Neutrophil (primary cell): ENCODE results near the gene NEO1.

ENCODE experiments used
- H3K27ac ChIP-seq: fragments of 200-600 bp; sonication (generic); 2 replicates; pipeline ENCODE4 v1.5.1; 2016; ENCODE audit warnings: mild to moderate bottlenecking, moderate library complexity
- H3K27me3 ChIP-seq: fragments of 200-600 bp; sonication (generic); 2 replicates; pipeline ENCODE4 v1.6.0; 2016; ENCODE audit warnings: mild to moderate bottlenecking
- H3K36me3 ChIP-seq: fragments of 200-600 bp; sonication (generic); 2 replicates; pipeline ENCODE4 v1.5.1; 2017
- H3K4me1 ChIP-seq, 2 experiments: fragments of 200-600 bp in 1 of 2; sonication (generic) in 1 of 2; 1 replicate in 1 of 2; 2 replicates in 1 of 2; pipeline versions ENCODE4 v1.5.1 to v1.6.1; 2013 to 2016; ENCODE audit warnings: low read depth in 1 of 2, low read length in 1 of 2, mild to moderate bottlenecking in 1 of 2, moderate library complexity in 1 of 2; ENCODE audit not compliant: control insufficient read depth in 1 of 2, insufficient read depth in 1 of 2
- H3K4me3 ChIP-seq, 2 experiments: fragments of 200-600 bp in 1 of 2; sonication (generic) in 1 of 2; 1 replicate in 1 of 2; 2 replicates in 1 of 2; pipeline ENCODE4 v1.5.1; 2013 to 2016; ENCODE audit warnings: low read depth in 1 of 2, low read length in 1 of 2, mild to moderate bottlenecking in 1 of 2, moderate library complexity in 1 of 2
- H3K9me3 ChIP-seq: fragments of 200-600 bp; sonication (generic); 2 replicates; pipeline ENCODE4 v1.5.1; 2016
- CTCF ChIP-seq: fragments of 200-600 bp; sonication (generic); IDR thresholded peaks from 2 replicates; pipeline ENCODE4 v1.5.1; 2016; ENCODE audit warnings: antibody characterized with exemption

The NEO1 gene

GRCh38 chr15:73244333-73244732, 192.1 kb downstream of the NEO1 start:
- no peak for TF ChIP-seq CTCF
- Histone ChIP-seq H3K4me1 (no peaks in the 10 kb centered on the region), H3K27me3 (peaks cover 72% of the 10 kb centered on the region), H3K36me3 (no peaks in the 10 kb centered on the region), H3K9me3 (no peaks in the 10 kb centered on the region), H3K27ac (no peak overlapping the region), H3K4me3 (no peak overlapping the region)

- Histone ChIP-seq H3K9me3 (no peaks in the 10 kb centered on the region), H3K4me3 (no peak overlapping the region), H3K27ac (no peak overlapping the region), H3K36me3 (no peaks in the 10 kb centered on the region), H3K27me3 (peaks cover 85% of the 10 kb centered on the region), H3K4me1 (no peaks in the 10 kb centered on the region)
- no peak for TF ChIP-seq CTCF
These were observed 194.2 kb downstream of the NEO1 start for GRCh38 chr15:73246439-73246838.

GRCh38 chr15:73246898-73247297, 194.6 kb downstream of the NEO1 start:
- H3K4me1 ChIP-seq = no peaks in the 10 kb centered on the region
- peaks cover 89% of the 10 kb centered on the region for H3K27me3 ChIP-seq
- no peaks in the 10 kb centered on the region for H3K9me3 ChIP-seq
- H3K27ac ChIP-seq = no peak overlapping the region
- H3K4me3 ChIP-seq = no peak overlapping the region
- H3K36me3 ChIP-seq = no peaks in the 10 kb centered on the region
- TF ChIP-seq CTCF = no peak

GRCh38 chr15:73247331-73247730, 195.1 kb downstream of the NEO1 start:
- no peak overlapping the region for H3K4me3 ChIP-seq
- no peak for TF ChIP-seq CTCF
- H3K27ac ChIP-seq = no peak overlapping the region
- no peaks in the 10 kb centered on the region for H3K9me3 ChIP-seq
- peaks cover 93% of the 10 kb centered on the region for H3K27me3 ChIP-seq
- H3K4me1 ChIP-seq = no peaks in the 10 kb centered on the region
- H3K36me3 ChIP-seq = no peaks in the 10 kb centered on the region

- H3K4me3 ChIP-seq = no peak overlapping the region
- no peak overlapping the region for H3K27ac ChIP-seq
- no peak for TF ChIP-seq CTCF
- H3K36me3 ChIP-seq = no peaks in the 10 kb centered on the region
- H3K27me3 ChIP-seq = peaks cover 95% of the 10 kb centered on the region
- H3K9me3 ChIP-seq = no peaks in the 10 kb centered on the region
- no peaks in the 10 kb centered on the region for H3K4me1 ChIP-seq
These were observed 197.2 kb downstream of the NEO1 start for GRCh38 chr15:73249499-73249898.

- Histone ChIP-seq H3K27ac (no peak overlapping the region), H3K36me3 (no peaks in the 10 kb centered on the region), H3K4me1 (no peaks in the 10 kb centered on the region), H3K9me3 (no peaks in the 10 kb centered on the region), H3K4me3 (no peak overlapping the region), H3K27me3 (peaks cover 60% of the 10 kb centered on the region)
- TF ChIP-seq CTCF = no peak
These were observed 202.3 kb downstream of the NEO1 start for GRCh38 chr15:73254598-73254997.
